Esophagus squamous epithelium (tissue), 5 donors: Measurements from ENCODE around the gene PRKACB. TPM values are rescaled to one million over a fixed set of nuclear protein-coding genes. Genes with fewer than 3 reads are reported as not detected.

ENCODE experiments used
- DNase-seq: peaks from one replicate; lab custom pipeline; 2025; lab: John Stamatoyannopoulos, UW
- H3K27ac ChIP-seq, 4 donors: fragments of 200-600 bp; sonication (generic); one replicate each; pipeline ENCODE4 v1.5.1; 2016 to 2019; ENCODE audit warnings: mild to moderate bottlenecking in 1 of 4
- H3K27me3 ChIP-seq, 4 donors: fragments of 200-600 bp; sonication (generic); 1 replicate in 3 of 4; 2 replicates in 1 of 4; pipeline versions ENCODE4 v1.5.1 to v1.6.0; 2017 to 2021; ENCODE audit warnings: antibody characterized with exemption in 1 of 4
- H3K36me3 ChIP-seq, 3 donors: fragments of 200-600 bp; sonication (generic); one replicate each; pipeline ENCODE4 v1.5.1; 2016 to 2019
- H3K4me1 ChIP-seq, 3 donors: fragments of 200-600 bp; sonication (generic); one replicate each; pipeline ENCODE4 v1.5.1; 2017 to 2019
- H3K4me3 ChIP-seq, 4 donors: fragments of 200-600 bp; sonication (generic); 1 replicate in 3 of 4; 2 replicates in 1 of 4; pipeline ENCODE4 v1.5.1; 2016 to 2019; ENCODE audit warnings: mild to moderate bottlenecking in 2 of 4, moderate library complexity in 1 of 4
- H3K9me3 ChIP-seq, 3 donors: fragments of 200-600 bp; sonication (generic); one replicate each; pipeline ENCODE4 v1.5.1; 2016 to 2019
- CTCF ChIP-seq, 6 experiments: fragments of 450-650 bp in 4 of 6; fragments of 200-600 bp in 2 of 6; sonication (generic) in 2 of 6; IDR thresholded peaks; one replicate each; pipeline ENCODE4 v1.5.1; 2016 to 2019; ENCODE audit warnings: antibody characterized with exemption in 6 of 6, mild to moderate bottlenecking in 4 of 6, moderate library complexity in 4 of 6
- POLR2A ChIP-seq, 4 donors: fragments of 450-650 bp; IDR thresholded peaks; one replicate each; pipeline ENCODE4 v1.6.1; 2017; ENCODE audit warnings: antibody characterized with exemption in 4 of 4, mild to moderate bottlenecking in 4 of 4, moderate library complexity in 3 of 4
- WGBS, 2 donors: methylation state at CpG; one replicate each; pipeline ENCODE4 v1.1.5; 2018; 5-methylcytosine and 5-hydroxymethylcytosine counted together
- intact Hi-C: fragments of 100-400 bp; cut with DNase I; formaldehyde crosslinking; loops from one replicate; pipeline ENCODE4 v1.15.0; 2022
- total RNA-seq, 4 donors: library from RNA; depleted of rRNA; stranded (reverse); fragments of >200 nt; gene quantifications; one replicate each; pipeline ENCODE4 v1.1.0, GENCODE V29; 2016
- donor health status: DM: yes; HTN: yes; CAD: no.

PRKACB gene
- total RNA-seq, 4 donors from 2014 or later: 3.7 to 18.3 (median 11.3) TPM

- no peak for TF ChIP-seq POLR2A (IDR thresholded peaks at IDR 0.05)
- no peak for TF ChIP-seq CTCF (IDR thresholded peaks at IDR 0.05)
- DNase-seq: no peak
- H3K4me3 ChIP-seq: no peak overlapping the region
- no peaks in the 10 kb centered on the region for H3K36me3 ChIP-seq
- no peak overlapping the region for H3K27ac ChIP-seq
- intact Hi-C loops: no loop called here
- H3K27me3 ChIP-seq: no peaks in the 10 kb centered on the region
- peaks cover 0 to 18% (median 3%) of the 10 kb centered on the region in 3 donors for H3K4me1 ChIP-seq
- WGBS, 2 donors: 76 to 92% methylated on average over 2 of the region's 2 CpGs
- H3K9me3 ChIP-seq: no peaks in the 10 kb centered on the region
Measured at GRCh38 chr1:84250668-84251067, 106.6 kb downstream of the PRKACB start.

DNA sequence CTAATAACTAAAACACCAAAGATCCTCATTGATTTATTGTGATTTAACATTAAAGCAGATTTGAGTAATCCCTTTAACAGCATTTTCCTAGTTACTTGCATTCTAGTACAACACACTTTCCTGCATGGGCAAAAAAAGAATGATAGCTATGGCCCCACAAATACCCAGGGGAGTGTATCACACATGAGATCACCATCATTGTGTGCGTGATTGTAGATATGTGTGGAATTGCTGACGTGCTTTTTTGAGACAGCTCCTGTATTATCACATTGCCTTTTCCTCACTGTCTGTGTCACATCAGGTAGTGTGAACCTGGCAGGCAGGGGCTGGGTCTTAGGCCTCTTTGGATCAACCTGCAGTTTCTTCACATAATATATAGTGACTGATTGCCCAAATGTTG, 109.0 kb downstream of the PRKACB start:
- H3K4me1 ChIP-seq: peaks cover 0 to 14% (median 3%) of the 10 kb centered on the region in 3 donors
- H3K27me3 ChIP-seq: no peaks in the 10 kb centered on the region
- DNase-seq: no peak
- no peak overlapping the region for H3K4me3 ChIP-seq
- H3K36me3 ChIP-seq: no peaks in the 10 kb centered on the region
- H3K27ac ChIP-seq: no peak overlapping the region
- intact Hi-C loops: no loop called here
- TF ChIP-seq POLR2A (IDR thresholded peaks at IDR 0.05) (no peak), CTCF (IDR thresholded peaks at IDR 0.05) (no peak)
- WGBS, 2 donors: 86 to 88% methylated on average over 2 of the region's 2 CpGs
- H3K9me3 ChIP-seq: no peaks in the 10 kb centered on the region

GRCh38 chr1:84253891-84254290, 109.8 kb downstream of the PRKACB start:
- TF ChIP-seq POLR2A (IDR thresholded peaks at IDR 0.05) (no peak), CTCF (IDR thresholded peaks at IDR 0.05) (no peak)
- intact Hi-C loops: no loop called here
- 8 to 28% methylated on average over 4 of the region's 4 CpGs for WGBS, 2 donors
- H3K36me3 ChIP-seq: no peaks in the 10 kb centered on the region
- H3K4me3 ChIP-seq: no peak overlapping the region
- H3K4me1 ChIP-seq: peaks cover 0 to 14% (median 3%) of the 10 kb centered on the region in 3 donors
- H3K27ac ChIP-seq: peak overlapping the region in 1 of 4 donors; percentile 33
- no peaks in the 10 kb centered on the region for H3K9me3 ChIP-seq
- DNase-seq: no peak
- no peaks in the 10 kb centered on the region for H3K27me3 ChIP-seq

DNA sequence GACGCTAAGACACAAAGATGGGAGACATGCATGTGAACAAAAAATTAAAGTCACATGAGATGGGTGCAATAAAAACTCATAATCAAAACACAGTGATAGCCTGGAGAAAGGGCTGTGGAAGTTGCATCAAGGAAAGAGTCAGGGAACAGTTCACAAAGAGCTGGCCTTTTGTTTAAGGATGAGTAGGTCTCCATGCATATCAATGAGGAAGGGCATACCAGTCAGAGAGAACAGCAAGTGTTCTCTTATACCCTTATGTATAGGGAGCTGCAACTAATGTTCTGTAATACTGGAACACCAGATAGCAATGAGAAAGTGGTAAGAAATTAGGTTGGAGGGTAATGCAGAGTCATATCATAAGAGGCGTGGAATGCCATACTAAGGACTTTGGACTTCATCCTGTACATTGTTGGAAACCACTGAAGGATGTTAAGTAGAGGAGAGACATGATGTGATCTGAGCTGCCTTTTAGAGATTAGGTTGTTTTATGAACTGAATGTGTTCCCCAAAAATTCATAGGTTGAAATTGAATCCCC, 110.7 kb downstream of the PRKACB start:
- Histone ChIP-seq H3K27me3 (no peaks in the 10 kb centered on the region), H3K36me3 (no peaks in the 10 kb centered on the region), H3K27ac (no peak overlapping the region), H3K4me3 (no peak overlapping the region), H3K9me3 (no peaks in the 10 kb centered on the region), H3K4me1 (peaks cover 0 to 14% (median 3%) of the 10 kb centered on the region in 3 donors)
- TF ChIP-seq POLR2A (IDR thresholded peaks at IDR 0.05) (no peak), CTCF (IDR thresholded peaks at IDR 0.05) (no peak)
- DNase-seq: no peak
- WGBS, 2 donors: 97 to 98% methylated on average over 2 of the region's 2 CpGs
- intact Hi-C loops: no loop called here

GRCh38 chr1:84255582-84255981, 111.5 kb downstream of the PRKACB start:
- peaks cover 0 to 14% (median 3%) of the 10 kb centered on the region in 3 donors for H3K4me1 ChIP-seq
- H3K9me3 ChIP-seq: no peaks in the 10 kb centered on the region
- H3K27ac ChIP-seq: no peak overlapping the region
- TF ChIP-seq CTCF (IDR thresholded peaks at IDR 0.05): no peak
- no peak for TF ChIP-seq POLR2A (IDR thresholded peaks at IDR 0.05)
- no peaks in the 10 kb centered on the region for H3K36me3 ChIP-seq
- no peaks in the 10 kb centered on the region for H3K27me3 ChIP-seq
- no peak for DNase-seq
- intact Hi-C loops: no loop called here
- H3K4me3 ChIP-seq: no peak overlapping the region
